Stimulated activated CD4-positive, alpha-beta T cell treated with anti-CD3 and anti-CD28 coated beads, Interleukin-4, amount 100 ng/mL, for 4 hours (primary cell): ENCODE measurements around the gene FAM200A.

Experiments used
- DNase-seq, 2 experiments: peaks; one replicate each; pipeline ENCODE4 v3.0.0-alpha.2; 2020

The FAM200A gene

DNA sequence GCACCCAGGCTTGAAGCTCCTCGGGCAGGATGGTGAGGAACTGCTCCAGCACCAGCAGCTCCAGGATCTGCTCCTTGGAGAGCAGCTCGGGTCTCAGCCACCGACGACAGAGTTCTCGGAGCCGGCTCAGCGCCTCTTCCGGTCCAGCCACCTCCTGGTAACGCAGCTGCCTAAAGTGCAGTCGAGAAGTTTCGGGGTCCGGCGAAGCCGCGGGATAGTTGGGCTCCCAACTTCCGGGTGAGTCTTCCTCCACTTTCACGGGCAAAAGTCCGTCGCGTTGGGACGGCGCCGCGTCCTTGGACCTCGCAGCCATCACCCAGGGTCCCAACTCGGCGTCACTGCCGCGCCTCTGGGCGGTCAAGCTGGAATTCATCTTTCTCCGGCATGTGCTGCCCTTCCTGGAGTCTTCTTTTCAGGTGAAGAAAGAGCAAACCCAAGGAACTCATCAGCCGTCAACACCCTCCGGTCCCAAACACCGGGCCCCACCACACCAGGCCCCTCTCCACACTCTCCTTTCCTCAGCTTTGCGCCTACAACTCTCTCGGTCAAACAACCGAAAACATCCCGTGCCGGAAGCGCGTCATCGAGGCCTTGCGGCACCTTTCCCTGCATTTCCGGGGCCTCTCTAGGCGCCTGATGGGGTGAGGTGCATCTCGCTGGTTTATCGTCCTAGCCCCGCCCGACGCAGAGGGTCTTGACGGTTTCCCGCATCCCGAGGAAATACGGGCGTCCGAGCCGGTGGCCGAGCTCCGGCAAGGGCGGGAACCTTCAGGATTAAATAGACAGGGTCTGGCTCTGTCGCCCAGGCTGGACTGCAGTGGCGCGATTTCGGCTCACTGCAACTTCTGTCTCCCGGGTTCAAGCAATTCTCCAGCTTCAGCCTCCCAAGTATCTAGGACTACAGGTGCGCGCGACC, 51.9 kb downstream of the FAM200A start, which contains the start of gene ZNF394:
ZNF394 (minus strand) TSS at position 561 of the 916 bp plus-strand sequence; CDS start at position 373, 188 bp downstream.
- DNase-seq, result peak; percentile 83 to 87

DNA sequence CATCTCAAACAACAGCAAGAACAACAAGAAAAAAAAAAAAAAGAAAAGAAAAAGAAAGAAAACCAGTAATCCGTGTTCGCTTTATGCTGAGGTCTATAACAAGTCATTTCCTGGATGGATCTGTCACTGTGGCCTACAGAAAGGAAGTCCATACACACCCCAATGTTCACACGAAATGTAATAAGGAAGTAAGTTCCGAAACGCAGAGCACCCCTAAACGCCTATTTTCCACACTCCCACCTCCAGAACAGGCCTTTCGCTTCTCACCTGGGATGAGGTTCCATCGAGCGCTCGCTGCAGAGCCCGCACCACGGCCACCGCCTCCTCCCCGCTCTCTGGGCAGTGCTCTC, 52.6 kb downstream of the FAM200A start:
- no peak for DNase-seq

DNA sequence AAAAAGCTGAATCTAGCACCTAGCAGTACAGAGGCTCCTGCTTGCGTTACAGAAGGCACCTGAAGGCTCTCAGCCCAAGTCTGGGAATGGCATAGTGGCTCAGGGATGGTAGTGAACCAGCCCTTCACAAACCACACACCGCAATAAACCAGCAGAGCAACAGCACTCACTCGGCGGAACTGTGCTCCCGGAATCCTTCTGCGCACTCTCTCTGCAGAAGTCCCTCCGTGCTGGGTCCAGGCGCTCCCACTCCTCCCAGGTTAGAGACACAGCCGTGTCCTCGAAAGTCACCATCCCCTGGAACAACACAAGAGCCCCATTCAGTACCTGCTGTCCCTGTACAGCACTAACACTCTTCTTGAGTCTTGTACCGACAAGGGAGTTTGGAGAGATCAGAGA, 53.4 kb downstream of the FAM200A start:
- DNase-seq, result no peak

DNA sequence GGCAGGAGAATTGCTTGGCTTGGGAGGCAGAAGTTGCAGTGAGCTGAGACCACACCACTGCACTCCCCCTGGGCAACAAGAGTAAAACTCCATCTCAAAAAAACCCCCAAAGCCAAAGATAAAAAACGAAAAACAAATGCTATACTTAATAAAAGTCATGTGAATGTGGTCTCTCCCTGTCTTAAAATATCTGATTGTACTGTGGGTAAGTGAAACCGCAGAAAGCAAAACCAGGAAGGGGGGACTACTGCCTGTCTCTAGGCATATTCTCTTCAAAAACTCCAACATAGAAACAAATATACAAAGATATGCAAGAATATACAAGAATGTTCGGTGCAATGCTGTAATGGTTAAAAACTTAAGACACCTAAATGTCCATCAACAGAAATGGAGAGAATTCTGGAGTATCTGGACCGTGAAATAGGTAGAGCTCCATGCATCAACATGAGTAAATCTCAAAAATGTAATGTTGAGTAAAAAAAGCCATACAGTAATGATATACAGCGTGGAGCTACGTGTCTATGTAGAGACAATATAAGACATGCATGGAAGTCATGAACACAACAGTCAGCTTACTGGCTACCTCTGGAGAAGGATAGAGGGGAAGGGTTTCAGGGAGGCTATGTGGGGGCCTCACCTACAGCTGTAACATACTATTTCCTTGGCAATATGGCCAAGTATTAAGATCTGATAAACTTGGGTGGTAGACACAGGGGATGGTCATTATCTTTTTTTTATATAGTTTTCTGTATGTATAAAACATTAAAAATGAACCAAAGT, 54.0 kb downstream of the FAM200A start:
- DNase-seq, result no peak
